Muscle layer of duodenum (tissue), 2 donors: ENCODE measurements around the gene THAP4.
"Not testable (repeated sequence)": the region's sequence is repeated elsewhere in the genome, so short reads cannot be mapped to it uniquely, and the experiment has no call there.

Source experiments
- H3K27ac ChIP-seq: one replicate; pipeline ENCODE4 v1.7.0; 2013; ENCODE audit warnings: mild to moderate bottlenecking, low read length
- H3K27me3 ChIP-seq: one replicate; pipeline ENCODE4 v1.7.0; 2013; ENCODE audit warnings: low read depth, mild to moderate bottlenecking, control low read depth, low read length
- H3K36me3 ChIP-seq, 2 donors: one replicate each; pipeline ENCODE4 v1.7.0; 2013; ENCODE audit warnings: low read length in 2 of 2, control low read depth in 1 of 2, mild to moderate bottlenecking in 1 of 2; ENCODE audit not compliant: insufficient read depth in 2 of 2, control insufficient read depth in 1 of 2
- H3K4me1 ChIP-seq, 2 donors: one replicate each; pipeline ENCODE4 v1.7.0; 2013; ENCODE audit warnings: low read length in 2 of 2, mild to moderate bottlenecking in 2 of 2, control low read depth in 1 of 2, moderate library complexity in 1 of 2; ENCODE audit not compliant: insufficient read depth in 2 of 2, control insufficient read depth in 1 of 2
- H3K4me3 ChIP-seq, 2 donors: one replicate each; pipeline ENCODE4 v1.7.0; 2013; ENCODE audit warnings: low read length in 2 of 2, low read depth in 1 of 2, mild to moderate bottlenecking in 1 of 2
- H3K9me3 ChIP-seq, 2 donors: one replicate each; pipeline ENCODE4 v1.7.0; 2013; ENCODE audit warnings: low read length in 2 of 2, control low read depth in 1 of 2, mild to moderate bottlenecking in 1 of 2; ENCODE audit not compliant: control insufficient read depth in 1 of 2
- donor health status: healthy.

THAP4 gene

GRCh38 chr2:241592126-241592845 lies 44.7 kb downstream of the THAP4 start:
- no peaks in the 10 kb centered on the region for H3K4me1 ChIP-seq
- H3K4me3 ChIP-seq = no peak overlapping the region
- H3K27ac ChIP-seq = no peak overlapping the region
- H3K9me3 ChIP-seq = peaks cover under 1 to 10% of the 10 kb centered on the region in 2 donors
- peaks cover 16 to 41% of the 10 kb centered on the region in 2 donors for H3K36me3 ChIP-seq
- no peaks in the 10 kb centered on the region for H3K27me3 ChIP-seq

DNA sequence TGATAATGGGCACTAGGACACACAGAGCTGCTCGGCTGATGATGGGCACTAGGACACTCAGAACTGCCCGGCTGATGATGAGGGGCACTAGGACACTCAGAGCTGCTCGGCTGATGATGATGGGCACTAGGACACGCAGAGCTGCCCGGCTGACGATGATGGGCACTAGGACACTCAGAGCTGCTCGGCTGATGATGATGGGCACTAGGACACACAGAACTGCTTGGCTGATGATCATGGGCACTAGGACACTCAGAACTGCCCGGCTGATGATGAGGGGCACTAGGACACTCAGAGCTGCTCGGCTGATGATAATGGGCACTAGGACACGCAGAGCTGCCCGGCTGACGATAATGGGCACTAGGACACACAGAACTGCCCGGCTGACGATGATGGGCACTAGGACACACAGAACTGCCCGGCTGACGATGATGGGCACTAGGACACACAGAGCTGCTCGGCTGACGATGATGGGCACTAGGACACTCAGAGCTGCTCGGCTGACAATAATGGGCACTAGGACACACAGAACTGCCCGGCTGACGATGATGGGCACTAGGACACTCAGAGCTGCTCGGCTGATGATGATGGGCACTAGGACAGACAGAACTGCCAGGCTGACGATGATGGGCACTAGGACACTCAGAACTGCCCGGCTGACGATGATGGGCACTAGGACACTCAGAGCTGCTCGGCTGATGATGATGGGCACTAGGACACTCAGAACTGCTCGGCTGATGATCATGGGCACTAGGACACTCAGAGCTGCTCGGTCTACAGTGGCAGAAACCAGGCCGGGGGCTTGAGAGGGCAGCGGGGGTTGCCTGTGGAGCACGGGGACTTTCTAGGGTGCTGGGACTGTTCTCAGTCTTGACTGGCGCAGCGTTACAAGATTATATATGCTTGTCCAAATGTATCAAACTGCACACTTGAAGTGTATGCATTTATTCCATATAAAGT lies 46.2 kb downstream of the THAP4 start:
- H3K4me3 ChIP-seq, H3K27ac ChIP-seq, H3K27me3 ChIP-seq, H3K4me1 ChIP-seq: not testable (repeated sequence)
- H3K36me3 ChIP-seq = peaks cover 15 to 55% of the 10 kb centered on the region in 2 donors
- H3K9me3 ChIP-seq = peaks cover 12 to 22% of the 10 kb centered on the region in 2 donors

DNA sequence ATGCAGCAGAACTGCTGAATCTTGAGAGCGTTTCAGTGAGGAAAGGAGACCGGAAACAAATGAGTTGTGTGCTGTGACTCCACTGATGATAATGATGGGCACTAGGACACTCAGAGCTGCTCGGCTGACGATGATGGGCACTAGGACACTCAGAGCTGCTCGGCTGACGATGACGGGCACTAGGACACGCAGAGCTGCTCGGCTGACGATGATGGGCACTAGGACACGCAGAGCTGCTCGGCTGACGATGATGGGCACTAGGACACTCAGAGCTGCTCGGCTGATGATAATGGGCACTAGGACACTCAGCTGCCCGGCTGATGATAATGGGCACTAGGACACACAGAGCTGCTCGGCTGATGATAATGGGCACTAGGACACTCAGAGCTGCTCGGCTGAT lies 47.1 kb downstream of the THAP4 start:
- not testable (repeated sequence) for H3K4me3 ChIP-seq, H3K4me1 ChIP-seq, H3K27me3 ChIP-seq, H3K27ac ChIP-seq
- H3K36me3 ChIP-seq = peaks cover 17 to 62% of the 10 kb centered on the region in 2 donors
- peaks cover 20 to 22% of the 10 kb centered on the region in 2 donors for H3K9me3 ChIP-seq

DNA sequence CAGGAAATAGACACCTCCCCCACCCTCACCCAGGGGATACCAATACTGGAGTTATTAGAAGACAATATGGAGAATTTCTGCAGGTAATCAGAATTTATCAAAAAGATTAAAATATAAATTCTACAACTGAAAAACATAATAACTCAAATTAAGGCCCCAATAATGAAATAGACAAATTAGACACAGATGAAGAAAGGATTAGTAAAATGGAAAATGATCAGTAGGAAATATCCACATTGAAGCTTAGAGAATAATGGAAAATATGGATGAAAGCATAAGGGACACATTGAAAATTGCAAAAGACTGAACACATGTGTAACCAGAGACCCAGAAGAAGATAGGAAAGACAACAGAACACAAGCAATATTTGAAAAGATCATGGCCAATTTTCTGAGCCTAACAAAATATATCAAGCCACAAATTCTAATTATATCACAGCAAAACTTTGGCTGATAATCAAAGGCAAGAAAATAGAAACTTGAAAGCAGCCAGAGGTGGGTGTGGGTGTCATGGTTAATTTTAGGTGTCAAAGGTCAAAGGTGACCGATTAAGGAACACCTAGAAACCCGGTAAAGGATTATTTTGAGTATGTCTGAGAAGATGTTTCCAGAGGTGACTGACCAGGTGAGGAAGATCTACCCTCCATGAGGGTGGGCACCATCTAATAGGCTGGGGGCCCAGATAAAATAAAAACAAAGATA lies 50.2 kb downstream of the THAP4 start:
- Histone ChIP-seq H3K36me3 (peaks cover 36 to 77% of the 10 kb centered on the region in 2 donors), H3K4me1 (no peaks in the 10 kb centered on the region), H3K27me3 (no peaks in the 10 kb centered on the region), H3K27ac (no peak overlapping the region), H3K4me3 (peak overlapping the region in 1 of 2 donors; percentile 41), H3K9me3 (peaks cover 20 to 22% of the 10 kb centered on the region in 2 donors)

GRCh38 chr2:241584436-241584835 lies 52.5 kb downstream of the THAP4 start:
- Histone ChIP-seq H3K27me3 (no peaks in the 10 kb centered on the region), H3K4me3 (no peak overlapping the region), H3K27ac (no peak overlapping the region), H3K4me1 (no peaks in the 10 kb centered on the region), H3K36me3 (peaks cover 33 to 67% of the 10 kb centered on the region in 2 donors), H3K9me3 (peaks cover 20 to 22% of the 10 kb centered on the region in 2 donors)

- Histone ChIP-seq H3K27me3 (no peaks in the 10 kb centered on the region), H3K4me3 (no peak overlapping the region), H3K36me3 (peaks cover 24 to 56% of the 10 kb centered on the region in 2 donors), H3K4me1 (peaks cover 0 to 3% of the 10 kb centered on the region in 2 donors), H3K9me3 (peaks cover 16 to 20% of the 10 kb centered on the region in 2 donors), H3K27ac (no peak overlapping the region)
These were observed 54.2 kb downstream of the THAP4 start for GRCh38 chr2:241582806-241583205.

DNA sequence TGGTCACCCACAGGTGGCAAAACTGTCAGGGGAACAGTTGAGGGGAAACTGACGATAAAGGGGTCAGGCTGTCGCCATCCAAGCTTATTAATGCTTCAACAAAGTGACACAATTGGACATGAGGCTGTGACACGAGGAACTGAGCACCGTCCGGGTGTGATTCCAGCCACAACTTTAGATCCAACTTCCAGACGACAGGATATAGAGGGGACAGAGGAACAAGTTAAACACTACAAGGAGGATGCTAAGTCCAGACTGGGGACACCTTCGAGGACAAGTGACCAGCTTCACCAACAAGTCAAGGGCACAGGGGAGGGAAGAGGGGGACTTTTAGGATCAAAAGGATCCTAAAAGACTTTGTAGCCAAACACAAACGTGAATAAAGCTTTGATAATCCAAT lies 54.6 kb downstream of the THAP4 start:
- peaks cover 13 to 20% of the 10 kb centered on the region in 2 donors for H3K9me3 ChIP-seq
- H3K27ac ChIP-seq = no peak overlapping the region
- H3K4me3 ChIP-seq = no peak overlapping the region
- H3K27me3 ChIP-seq = no peaks in the 10 kb centered on the region
- H3K36me3 ChIP-seq = peaks cover 24 to 52% of the 10 kb centered on the region in 2 donors
- peaks cover 0 to 4% of the 10 kb centered on the region in 2 donors for H3K4me1 ChIP-seq

GRCh38 chr2:241579281-241579680 lies 57.7 kb downstream of the THAP4 start:
- Histone ChIP-seq H3K27ac (no peak overlapping the region), H3K4me3 (no peak overlapping the region), H3K36me3 (peaks cover 14 to 25% of the 10 kb centered on the region in 2 donors), H3K27me3 (no peaks in the 10 kb centered on the region), H3K9me3 (no peaks in the 10 kb centered on the region), H3K4me1 (peaks cover 0 to 4% of the 10 kb centered on the region in 2 donors)

- H3K36me3 ChIP-seq = peaks cover under 1 to 17% of the 10 kb centered on the region in 2 donors
- H3K27me3 ChIP-seq = no peaks in the 10 kb centered on the region
- H3K9me3 ChIP-seq = no peaks in the 10 kb centered on the region
- H3K4me1 ChIP-seq = peaks cover 0 to 4% of the 10 kb centered on the region in 2 donors
- H3K4me3 ChIP-seq = no peak overlapping the region
- H3K27ac ChIP-seq = no peak overlapping the region
These were observed 59.4 kb downstream of the THAP4 start for GRCh38 chr2:241577413-241578122.

GRCh38 chr2:241576293-241576654 lies 60.7 kb downstream of the THAP4 start:
- no peak overlapping the region for H3K27ac ChIP-seq
- peaks cover 0 to 4% of the 10 kb centered on the region in 2 donors for H3K4me1 ChIP-seq
- H3K4me3 ChIP-seq = no peak overlapping the region
- H3K36me3 ChIP-seq = peaks cover 0 to 14% of the 10 kb centered on the region in 2 donors
- H3K27me3 ChIP-seq = no peaks in the 10 kb centered on the region
- H3K9me3 ChIP-seq = no peaks in the 10 kb centered on the region
